HG03095 (cell line): ENCODE results near the gene ADPRH.

Source experiments
- ATAC-seq: cut with Tn5 transposase; IDR thresholded peaks from one replicate; pipeline ENCODE4 v1.9.1; 2021; ENCODE audit warnings: moderate library complexity; ENCODE audit not compliant: unreplicated experiment

Gene ADPRH

DNA sequence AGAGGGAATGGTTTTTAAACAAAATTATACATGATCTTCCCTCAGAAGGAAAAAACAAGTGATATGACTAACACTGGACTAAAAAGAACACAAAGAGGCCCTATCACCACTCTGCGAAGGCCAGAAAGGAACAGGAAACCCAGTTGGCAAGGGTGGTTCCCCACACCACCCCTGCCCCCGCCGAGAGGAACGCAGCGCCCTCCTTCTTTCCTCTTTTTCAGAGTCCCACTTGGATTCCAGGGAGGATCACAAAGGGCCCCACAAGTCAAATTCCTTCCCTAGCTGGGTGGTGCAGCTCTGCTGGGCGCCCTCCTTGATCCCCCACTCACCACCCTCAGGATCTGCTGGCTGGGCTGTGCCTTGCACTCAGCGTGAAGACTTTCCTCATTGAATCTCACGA lies 48.2 kb downstream of the ADPRH start:
- no peak for ATAC-seq

DNA sequence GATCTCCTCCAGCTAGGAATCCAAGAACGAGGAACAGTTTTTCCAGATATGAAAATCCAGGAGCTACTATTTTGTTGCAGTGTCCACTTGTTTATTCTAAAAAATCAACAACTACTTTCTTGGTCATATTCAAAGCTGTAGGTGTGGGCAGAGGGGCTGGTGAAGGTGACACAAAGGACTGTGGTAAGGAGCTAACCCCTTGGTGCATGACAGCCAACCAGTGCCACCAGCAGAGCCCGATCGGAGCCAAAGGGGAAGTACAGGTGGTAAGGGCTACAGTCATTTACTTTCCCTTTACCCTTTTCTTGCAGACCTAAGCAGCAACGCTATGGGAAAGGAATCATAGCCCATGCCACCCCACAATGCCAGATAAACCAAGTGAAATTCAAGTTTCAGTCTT lies 49.1 kb downstream of the ADPRH start:
- ATAC-seq: peak; percentile 39

DNA sequence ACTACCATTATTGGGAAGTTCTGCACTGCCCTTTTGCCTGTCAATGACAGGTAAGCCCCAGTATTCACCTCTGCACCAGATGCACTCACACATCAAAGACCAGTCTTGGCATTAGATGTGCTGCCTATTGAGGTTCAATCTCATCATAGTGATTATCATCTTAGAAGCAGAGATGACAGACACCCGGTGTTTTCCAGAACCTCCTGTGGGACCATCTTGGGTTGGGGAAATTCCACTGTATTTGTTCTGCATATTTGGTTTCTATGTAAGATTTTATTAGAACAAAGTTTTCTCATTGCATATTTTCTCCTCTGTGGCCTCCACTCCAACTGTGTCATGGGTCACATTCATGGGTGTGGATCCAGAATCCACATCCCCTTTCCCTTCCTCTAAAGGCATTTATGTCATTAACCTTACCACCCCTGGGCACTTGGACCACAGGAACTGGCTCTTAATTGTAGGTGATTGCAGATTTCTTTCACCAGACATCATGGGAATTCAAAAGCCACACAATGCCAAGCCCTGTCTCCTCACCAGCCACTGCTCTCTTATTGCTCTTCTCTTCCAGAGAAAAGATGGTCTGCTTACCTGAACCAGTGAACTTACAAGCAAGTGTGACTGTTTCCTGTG lies 49.6 kb downstream of the ADPRH start:
- peak; percentile 21 for ATAC-seq

DNA sequence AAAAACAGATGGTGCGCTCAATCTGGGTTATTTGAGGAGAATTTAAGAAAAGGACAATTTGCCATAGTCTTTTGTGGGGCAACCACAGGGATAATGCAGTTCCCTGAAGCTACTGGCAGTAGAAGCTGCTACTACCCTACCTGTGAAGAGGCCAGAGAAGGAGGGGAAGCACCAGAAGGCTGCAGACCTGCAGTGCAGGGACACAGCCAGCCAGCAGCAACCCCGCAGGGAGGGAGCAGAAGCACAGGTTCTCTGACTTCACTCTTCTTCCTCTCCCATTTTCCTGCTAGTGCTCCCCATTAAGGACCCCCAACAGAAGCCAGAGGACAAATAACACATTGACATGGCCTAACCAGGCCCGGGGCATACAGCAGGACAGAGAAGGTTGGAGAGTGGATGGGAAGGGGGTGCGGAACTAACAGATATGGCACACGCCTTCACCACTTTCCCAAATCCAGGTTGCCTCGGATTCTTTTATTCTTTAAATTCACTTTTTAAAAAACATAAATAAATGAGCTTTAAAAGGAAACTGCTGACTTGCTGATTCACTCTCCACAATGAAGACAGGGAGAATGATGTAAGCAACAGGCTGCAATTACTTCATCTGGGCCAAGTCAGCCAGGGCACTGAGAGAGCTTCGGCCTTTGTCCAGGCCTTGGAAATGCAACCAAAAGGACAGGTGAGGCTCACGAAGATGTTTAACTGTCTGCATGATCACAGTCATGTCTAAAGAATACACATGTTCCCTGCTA lies 51.0 kb downstream of the ADPRH start:
- ATAC-seq: no peak

DNA sequence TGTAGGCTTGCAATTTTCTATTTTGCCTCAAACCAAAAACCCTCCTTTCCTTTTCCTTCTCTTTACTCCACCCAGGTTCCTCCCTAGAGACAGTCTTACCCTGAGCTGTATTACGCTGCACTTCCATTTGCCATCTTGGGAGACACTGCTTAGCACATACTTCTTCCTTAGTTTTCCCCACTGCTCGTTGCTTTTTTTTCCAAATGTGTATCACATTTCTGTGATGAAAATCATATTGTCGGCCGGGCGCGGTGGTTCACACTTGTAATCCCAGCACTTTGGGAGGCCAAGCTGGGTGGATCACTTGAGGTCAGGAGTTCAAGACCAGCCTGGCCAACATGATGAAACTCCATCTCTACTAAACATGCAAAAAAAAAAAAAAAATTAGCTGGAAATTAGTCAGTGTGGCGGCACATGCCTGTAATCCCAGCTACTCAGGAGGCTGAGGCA lies 51.6 kb downstream of the ADPRH start:
- ATAC-seq: no peak

DNA sequence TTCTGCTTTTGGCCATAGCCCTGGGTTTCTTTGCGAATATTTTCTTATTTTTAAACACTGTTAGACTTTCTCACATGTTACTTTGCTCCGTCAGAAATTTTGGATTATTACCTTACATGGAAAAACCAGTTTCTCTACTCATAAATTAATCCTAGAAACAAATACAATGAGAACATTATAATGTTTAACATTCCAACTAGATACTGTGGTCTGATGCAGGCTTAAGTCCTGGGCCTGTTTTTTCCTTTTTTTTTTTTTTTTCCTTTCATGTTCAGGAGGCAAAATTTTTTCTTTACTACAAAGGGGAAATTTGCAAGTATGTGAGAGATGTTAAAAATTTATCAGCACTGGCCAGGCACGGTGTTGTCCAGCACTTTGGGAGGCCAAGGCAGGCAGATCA lies 52.2 kb downstream of the ADPRH start:
- no peak for ATAC-seq

DNA sequence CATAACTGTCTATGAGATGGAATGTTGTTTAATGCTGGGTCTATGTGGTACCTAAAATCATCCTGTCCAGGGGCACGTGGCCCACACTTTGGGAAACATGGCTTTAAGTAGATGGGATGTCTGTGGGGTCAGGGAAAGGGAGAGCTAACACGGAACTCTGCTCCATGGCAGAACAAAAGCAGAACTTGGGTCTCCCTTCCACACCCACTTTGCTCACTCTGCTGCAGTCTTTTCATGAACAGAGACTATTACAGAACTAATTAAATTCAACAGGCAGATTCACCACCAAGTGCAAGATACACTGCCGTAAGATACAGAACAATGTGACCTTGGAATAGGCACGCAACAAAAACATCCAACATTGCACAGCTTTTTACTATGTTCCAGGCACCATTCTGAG lies 52.9 kb downstream of the ADPRH start:
- no peak for ATAC-seq

DNA sequence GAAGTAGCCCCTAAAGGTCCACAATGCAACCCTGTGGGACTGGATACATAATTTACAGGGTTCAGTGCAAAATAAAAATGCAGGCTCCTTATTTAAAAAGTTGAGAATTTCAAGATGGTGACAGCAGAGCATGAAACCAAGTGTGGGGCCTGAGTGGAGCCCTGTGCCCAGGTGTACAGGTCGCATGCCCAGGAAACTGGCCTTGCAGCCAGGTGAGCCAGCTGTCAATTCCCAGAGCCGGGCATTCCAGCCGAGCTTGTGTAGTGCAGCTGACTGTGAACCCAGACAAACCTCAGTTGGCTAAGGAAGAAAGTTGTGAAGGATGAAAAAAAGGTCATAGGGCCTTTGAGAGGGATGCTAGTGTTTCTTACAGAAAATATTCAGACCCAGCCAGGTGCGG lies 53.5 kb downstream of the ADPRH start:
- ATAC-seq: no peak

DNA sequence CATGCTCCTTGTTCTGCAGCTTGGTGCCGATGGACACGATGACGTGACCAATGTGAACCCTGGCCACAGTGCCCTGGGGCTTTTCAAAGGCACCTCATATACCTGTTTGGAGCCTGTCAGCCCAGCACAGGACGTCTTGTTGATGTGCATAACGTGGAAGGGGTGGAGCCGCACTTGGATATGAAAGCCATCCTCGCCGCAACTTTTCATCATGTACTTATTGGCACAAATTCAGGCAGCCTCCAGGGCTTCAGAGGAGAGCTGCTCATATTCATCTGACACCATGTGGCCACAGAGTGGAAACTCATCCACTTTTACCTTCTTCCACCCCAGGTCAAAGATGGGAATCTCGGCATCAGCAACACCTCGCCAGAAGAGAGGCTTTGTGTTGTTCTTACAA lies 56.4 kb downstream of the ADPRH start:
- ATAC-seq: no peak

DNA sequence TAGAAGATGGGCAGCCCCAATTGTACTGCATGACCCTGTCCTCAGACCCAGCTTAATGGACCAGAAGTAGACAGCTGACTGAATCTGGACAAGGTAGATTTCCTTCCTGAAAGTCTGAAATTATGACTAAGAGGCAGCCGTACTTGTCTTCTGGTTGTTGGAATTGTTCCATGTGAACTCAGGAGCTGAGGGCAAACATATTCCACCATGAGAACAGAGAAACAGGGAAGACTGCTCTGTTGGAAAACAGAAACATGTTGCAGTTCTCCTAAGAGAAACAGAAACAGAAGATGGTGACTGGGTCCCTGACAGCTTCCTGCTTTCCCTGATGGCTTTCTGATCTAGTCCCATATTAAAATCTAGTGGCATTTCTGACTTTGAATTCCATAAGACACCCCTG lies 57.0 kb downstream of the ADPRH start:
- no peak for ATAC-seq

DNA sequence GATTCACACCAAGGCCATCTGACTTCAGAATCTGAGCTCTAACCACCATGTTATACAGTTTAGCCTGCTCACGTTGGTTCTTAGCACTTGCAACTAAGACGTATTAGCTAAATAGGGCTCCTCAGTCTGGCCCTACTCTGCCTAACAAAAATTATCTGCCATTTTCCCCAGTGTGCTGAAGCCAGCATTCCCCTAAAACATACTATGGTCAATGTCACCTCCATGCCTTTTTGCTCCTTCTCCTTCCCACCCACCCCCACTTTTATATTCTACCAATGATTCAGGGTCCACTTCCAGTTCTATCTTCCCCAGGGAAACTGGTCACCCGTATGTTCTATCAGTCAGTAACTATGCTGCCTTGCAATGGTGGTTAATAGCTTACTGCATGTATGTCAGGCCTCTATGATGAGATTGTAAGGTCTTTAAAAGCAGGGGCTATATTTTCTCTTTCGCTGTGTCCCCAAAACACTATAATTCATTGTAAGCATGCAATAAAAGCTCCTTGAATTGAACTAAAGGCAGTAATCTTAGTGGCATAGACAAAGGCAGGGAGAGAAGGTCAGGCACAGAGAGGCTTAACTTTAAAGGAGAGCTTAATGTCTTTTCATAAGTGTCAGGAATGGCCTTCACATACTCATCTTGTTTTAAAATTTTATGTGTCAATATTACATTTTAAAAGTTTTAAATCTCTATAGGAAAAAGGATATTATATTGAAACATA lies 57.8 kb downstream of the ADPRH start:
- no peak for ATAC-seq

DNA sequence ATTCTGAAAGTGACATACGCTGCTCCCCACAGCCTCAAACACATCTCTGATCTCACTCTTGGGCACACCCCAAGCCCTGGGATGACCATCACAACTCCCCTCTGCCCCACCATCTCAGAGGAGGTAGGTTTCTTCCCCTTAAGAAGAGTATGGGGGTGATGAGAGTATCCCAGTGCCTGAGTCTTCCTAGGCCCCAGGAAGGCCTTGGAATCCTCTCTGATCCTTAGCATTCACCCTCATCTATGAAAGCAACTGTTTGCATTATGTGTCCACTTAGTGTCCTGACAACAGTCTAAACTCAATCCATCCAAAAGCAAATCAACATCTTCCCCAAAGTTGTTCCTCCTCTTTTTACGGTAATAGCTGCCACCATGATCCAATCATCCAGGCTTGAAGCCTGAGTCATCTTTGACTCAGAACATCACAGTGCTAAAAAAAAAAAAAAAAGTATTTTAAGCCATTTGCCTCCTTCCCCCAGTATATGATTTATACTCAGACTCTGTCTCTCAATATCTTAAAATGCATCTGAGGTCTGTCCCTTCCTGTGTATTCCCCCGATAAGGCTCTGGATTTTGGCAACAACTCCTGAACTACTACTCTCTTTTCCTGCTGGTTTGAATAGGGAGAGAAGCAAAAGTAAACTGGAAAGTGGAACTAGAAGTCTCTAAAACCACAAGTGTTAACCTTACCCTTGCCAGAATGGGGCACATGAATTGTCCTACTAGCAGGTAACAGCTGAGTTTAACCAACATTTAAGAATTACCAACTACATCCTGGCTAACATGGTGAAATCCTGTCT lies 58.6 kb downstream of the ADPRH start:
- ATAC-seq: peak; percentile 18
